ENCODE measurements around the gene LMO4.

Gene LMO4

DNA sequence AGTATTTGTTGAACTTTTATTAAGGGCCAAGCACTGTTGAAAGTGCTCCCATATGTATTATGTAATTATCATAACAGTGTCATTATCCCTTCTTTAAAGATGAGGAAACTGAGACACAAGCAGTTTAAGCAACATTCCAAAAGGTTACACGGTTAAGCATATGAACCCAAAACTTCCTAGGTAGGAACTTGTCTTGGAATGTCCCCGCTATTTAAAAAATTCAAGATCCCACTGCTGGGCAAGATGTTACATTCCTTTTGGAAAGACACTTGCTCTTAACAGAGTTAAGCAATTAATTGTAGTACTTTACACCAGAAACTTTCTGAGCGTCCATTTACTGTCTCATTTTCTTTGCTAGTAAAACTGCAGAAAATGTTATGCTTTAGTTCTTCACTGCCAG is 15.6 kb downstream of the LMO4 start:
- TF ChIP-seq, protein P1, sequence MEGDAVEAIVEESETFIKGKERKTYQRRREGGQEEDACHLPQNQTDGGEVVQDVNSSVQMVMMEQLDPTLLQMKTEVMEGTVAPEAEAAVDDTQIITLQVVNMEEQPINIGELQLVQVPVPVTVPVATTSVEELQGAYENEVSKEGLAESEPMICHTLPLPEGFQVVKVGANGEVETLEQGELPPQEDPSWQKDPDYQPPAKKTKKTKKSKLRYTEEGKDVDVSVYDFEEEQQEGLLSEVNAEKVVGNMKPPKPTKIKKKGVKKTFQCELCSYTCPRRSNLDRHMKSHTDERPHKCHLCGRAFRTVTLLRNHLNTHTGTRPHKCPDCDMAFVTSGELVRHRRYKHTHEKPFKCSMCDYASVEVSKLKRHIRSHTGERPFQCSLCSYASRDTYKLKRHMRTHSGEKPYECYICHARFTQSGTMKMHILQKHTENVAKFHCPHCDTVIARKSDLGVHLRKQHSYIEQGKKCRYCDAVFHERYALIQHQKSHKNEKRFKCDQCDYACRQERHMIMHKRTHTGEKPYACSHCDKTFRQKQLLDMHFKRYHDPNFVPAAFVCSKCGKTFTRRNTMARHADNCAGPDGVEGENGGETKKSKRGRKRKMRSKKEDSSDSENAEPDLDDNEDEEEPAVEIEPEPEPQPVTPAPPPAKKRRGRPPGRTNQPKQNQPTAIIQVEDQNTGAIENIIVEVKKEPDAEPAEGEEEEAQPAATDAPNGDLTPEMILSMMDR (IDR thresholded peaks at IDR 0.05; ENCODE audit: low read depth, low read length), result no peak
- no peak for DNase-seq (ENCODE audit: extremely low read depth, low read depth)

DNA sequence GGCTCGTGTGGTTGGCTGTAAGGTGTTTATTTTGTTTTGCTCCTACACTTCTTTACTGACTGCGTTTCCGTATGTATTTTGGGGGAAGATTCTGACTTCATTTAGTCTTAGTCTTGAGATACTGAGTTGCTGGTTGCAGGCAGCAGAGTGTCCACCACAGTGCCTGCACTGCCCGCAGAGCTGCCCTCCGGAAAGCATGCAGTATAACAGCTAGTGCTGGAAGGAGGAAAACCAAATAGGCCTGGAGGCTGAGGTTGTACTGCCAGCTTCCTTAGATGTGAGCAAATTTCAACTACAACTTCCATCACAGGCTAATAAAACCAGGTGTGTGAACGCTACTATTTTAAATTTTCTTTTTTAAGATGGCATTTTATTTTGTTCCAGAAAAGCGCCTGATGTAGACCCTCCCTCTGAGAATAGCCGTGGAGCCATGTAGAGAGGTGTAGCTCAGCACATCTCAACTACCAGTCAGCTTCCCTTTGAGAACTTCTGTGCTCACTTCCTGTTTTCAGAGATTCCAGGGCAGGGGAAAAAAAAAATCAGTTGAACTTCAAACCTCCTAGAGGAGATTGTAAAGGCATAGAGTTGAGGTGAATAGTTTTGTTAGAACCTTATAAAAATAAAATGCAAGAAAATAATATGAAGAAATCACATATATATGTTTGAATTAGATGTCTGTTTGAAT is 17.6 kb downstream of the LMO4 start:
- DNase-seq (ENCODE audit: extremely low read depth, low read depth), result no peak
- TF ChIP-seq, protein P1 (IDR thresholded peaks at IDR 0.05; ENCODE audit: low read depth, low read length), result no peak

DNA sequence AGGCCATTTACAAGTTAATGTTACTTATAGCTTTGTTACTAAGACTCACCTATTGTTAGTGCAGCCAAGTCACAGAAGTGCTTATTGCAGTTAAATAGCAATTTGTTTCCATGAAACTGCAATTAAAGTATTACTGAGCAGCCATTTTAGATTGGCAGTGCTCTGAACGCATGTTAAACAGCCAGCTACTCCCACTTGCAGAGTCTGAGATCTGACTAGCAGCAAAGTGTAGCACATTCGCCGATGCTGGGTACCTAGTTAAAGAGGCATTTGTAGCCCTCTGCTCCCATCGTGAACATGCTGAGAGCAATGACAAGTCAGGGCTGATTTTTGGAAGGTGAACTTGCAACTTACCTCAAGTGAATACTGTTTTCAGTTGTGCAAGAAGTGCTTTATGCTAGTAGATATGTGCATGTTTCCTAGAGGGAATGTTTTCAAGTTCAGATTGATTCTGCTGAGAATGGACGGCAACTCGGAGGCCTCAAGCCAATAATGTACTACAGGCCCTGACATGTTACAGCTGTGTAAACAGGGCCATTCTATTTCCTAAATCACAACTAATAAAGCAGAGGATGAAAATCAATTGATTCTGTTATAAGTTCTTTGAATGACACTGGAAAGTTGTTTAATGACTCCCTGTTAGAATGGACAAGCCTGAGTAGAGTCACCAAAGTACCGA is 19.8 kb downstream of the LMO4 start:
- DNase-seq (ENCODE audit: extremely low read depth, low read depth), result no peak
- TF ChIP-seq, protein P1 (IDR thresholded peaks at IDR 0.05; ENCODE audit: low read depth, low read length), result no peak

DNA sequence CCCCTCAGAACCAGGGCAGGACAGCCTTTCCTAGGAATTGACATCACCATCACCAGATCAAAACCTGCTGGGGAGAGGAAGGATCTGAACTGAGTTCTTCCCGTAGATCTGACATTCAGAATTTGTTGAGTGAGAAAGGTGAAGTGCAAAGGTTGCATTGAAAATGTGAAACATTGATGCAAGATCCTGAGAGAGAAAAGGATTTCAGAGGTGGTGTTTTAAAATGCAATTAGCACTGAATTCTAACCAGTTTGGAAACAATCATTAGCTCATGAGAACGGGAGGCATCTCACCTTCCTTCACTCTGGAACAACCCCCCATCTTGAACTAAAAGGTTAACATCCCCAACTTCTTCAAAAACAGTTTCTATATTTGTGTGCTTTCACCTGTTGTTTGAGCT is 20.4 kb downstream of the LMO4 start:
- TF ChIP-seq, protein P1 (IDR thresholded peaks at IDR 0.05; ENCODE audit: low read depth, low read length), result no peak
- no peak for DNase-seq (ENCODE audit: extremely low read depth, low read depth)

DNA sequence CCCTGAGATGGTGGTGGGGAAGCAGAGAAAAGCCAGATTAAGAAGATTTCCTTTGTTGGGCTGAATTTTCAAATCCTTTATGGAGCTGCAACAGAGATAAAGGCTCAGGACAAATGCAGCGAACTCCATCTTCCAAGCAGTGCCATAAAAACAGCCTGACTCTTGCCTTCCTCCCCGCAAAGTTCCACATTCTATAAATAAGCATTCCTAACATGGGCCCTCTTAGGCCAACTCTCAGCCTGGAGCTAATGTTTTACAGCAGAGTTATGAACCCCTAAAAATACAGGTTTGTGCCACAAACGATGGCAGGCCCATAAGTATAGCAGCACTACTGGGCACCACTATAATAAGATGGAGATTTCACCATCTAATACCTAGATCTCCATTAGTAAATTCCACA is 27.2 kb downstream of the LMO4 start:
- DNase-seq (ENCODE audit: extremely low read depth, low read depth), result no peak
- TF ChIP-seq, protein P1 (IDR thresholded peaks at IDR 0.05; ENCODE audit: low read depth, low read length), result no peak

DNA sequence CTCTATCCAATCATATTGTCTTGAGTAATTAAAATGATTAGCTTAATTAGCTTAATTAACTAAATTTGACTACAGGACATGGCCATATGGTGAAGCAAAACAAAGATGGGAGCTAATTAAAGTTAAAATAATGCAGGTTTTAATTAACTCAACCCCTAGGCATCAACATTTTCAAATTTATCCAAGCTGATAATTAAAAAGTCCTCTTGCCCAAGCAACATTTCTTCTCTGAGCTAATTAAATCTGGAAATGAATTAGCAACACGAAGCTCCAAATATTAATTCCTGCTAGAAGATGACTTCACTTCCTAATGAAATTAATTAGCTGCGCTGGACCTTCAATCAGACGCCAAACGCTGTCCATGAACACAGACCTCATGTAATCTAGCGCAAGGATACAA is 27.9 kb downstream of the LMO4 start:
- DNase-seq (ENCODE audit: extremely low read depth, low read depth), result no peak

DNA sequence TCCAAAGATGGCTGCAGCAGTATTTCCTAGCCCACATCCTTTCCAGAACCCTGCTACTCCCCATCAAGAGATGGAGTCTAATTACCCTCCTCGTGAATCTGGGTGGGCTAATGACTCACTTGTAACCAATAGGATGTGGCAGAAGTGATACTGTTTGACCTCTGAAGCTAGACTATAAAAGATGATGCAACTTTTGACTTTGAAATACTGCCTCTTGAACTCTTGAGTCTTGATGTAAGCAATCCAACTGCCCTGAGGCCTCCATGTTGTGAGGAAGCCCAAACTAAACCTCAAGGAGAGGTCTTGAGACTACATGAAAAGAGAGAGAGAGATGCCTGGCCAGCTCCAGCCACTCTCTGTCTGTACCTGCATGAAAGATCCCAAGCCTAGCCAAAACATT is 29.5 kb downstream of the LMO4 start:
- TF ChIP-seq, protein P1 (IDR thresholded peaks at IDR 0.05; ENCODE audit: low read depth, low read length), result no peak
- DNase-seq (ENCODE audit: extremely low read depth, low read depth), result no peak

More for the DNA sequence above, 27.9 kb downstream of the LMO4 start:
- TF ChIP-seq, protein P1 (IDR thresholded peaks at IDR 0.05; ENCODE audit: low read depth, low read length), result no peak

Data from AG09319 (cell line).